K562 (cell line): Measurements from ENCODE around the gene RAD21L1. TPM values are rescaled to one million over a fixed set of nuclear protein-coding genes. Genes with fewer than 3 reads are reported as not detected.
A peak's percentile ranks its signal among the peaks of the same experiment; 100 is the strongest.

Source experiments
- BCL6 ChIP-seq: fragments of 250-450 bp; sonication (Bioruptor Pico); IDR thresholded peaks from 2 replicates; pipeline ENCODE4 v1.4.0; 2020
- BHLHE40 ChIP-seq: IDR thresholded peaks from 2 replicates; pipeline ENCODE4 v1.6.1; 2011; ENCODE audit warnings: low read length, improper control_type of control experiment
- CAMTA2 ChIP-seq: fragments of 250-450 bp; sonication (Bioruptor Pico); conservative IDR thresholded peaks from 2 replicates; pipeline ENCODE4 v1.5.1; 2022
- CBX8 ChIP-seq: fragments of 200-600 bp; sonication (generic); IDR thresholded peaks from 2 replicates; pipeline ENCODE4 v1.6.1; 2012; ENCODE audit warnings: borderline replicate concordance, mixed run types, low read depth, mild to moderate bottlenecking, moderate library complexity, mixed read lengths, low read length, control low read depth, inconsistent platforms; ENCODE audit not compliant: poor library complexity, severe bottlenecking; ENCODE audit errors: extremely low read depth
- CC2D1A ChIP-seq: fragments of 450-650 bp; IDR thresholded peaks from 2 replicates; pipeline ENCODE4 v1.6.1; 2017; ENCODE audit warnings: mild to moderate bottlenecking
- DPF2 ChIP-seq: fragments of 450-650 bp; IDR thresholded peaks from 2 replicates; pipeline ENCODE4 v1.6.1; 2016
- EP400 ChIP-seq: fragments of 450-650 bp; IDR thresholded peaks from 2 replicates; pipeline ENCODE4 v1.6.1; 2017; ENCODE audit warnings: antibody characterized with exemption, mild to moderate bottlenecking, moderate library complexity
- HMG20B ChIP-seq: fragments of 250-450 bp; sonication (Bioruptor Pico); IDR thresholded peaks from 2 replicates; pipeline ENCODE4 v1.5.0; 2021; ENCODE audit warnings: mild to moderate bottlenecking
- KDM4B ChIP-seq, 2 experiments: fragments of 450-650 bp in 1 of 2; sonication (generic) in 1 of 2; IDR thresholded peaks; 2 replicates each; pipeline ENCODE4 v1.6.1; 2016 to 2017; ENCODE audit warnings: borderline replicate concordance in 2 of 2, antibody characterized with exemption in 1 of 2, low read depth in 1 of 2, mild to moderate bottlenecking in 1 of 2
- NFE2 ChIP-seq: IDR thresholded peaks from 2 replicates; pipeline ENCODE4 v1.6.1; 2014; ENCODE audit warnings: antibody characterized with exemption, low read depth
- PPARD ChIP-seq: fragments of 250-450 bp; sonication (Bioruptor Pico); IDR thresholded peaks from 2 replicates; pipeline ENCODE4 v1.8.0; 2022; ENCODE audit warnings: inconsistent platforms, mild to moderate bottlenecking, moderate library complexity
- RBM22 ChIP-seq: fragments of 200-400 bp; formaldehyde crosslinking; IDR thresholded peaks from 2 replicates; pipeline ENCODE4 v1.6.1; 2018; ENCODE audit warnings: low read length, low read depth; ENCODE audit not compliant: poor library complexity, severe bottlenecking
- SIX5 ChIP-seq, 2 experiments: IDR thresholded peaks; 2 replicates each; pipeline ENCODE4 v1.6.1; 2011; ENCODE audit warnings: low read length in 2 of 2, borderline replicate concordance in 1 of 2, low read depth in 1 of 2, mild to moderate bottlenecking in 1 of 2, moderate library complexity in 1 of 2; ENCODE audit not compliant: insufficient read depth in 1 of 2
- SMAD2 ChIP-seq: fragments of 150-350 bp; IDR thresholded peaks from 2 replicates; pipeline ENCODE4 v1.6.1; 2014; ENCODE audit warnings: low read depth, mild to moderate bottlenecking, low read length
- SRSF1 ChIP-seq: fragments of 200-400 bp; formaldehyde crosslinking; IDR thresholded peaks from 2 replicates; pipeline ENCODE4 v1.6.1; 2017; ENCODE audit warnings: mild to moderate bottlenecking, low read depth, low read length, moderate library complexity
- TAF1 ChIP-seq: IDR thresholded peaks from 2 replicates; pipeline ENCODE4 v1.6.1; 2011; ENCODE audit warnings: mild to moderate bottlenecking, low read length, moderate library complexity; ENCODE audit not compliant: insufficient read depth, control insufficient read depth, severe bottlenecking; ENCODE audit errors: extremely low read depth
- ZBTB17 ChIP-seq: fragments of 450-650 bp; formaldehyde crosslinking; IDR thresholded peaks from 2 replicates; pipeline ENCODE4 v1.4.0; 2020; ENCODE audit warnings: mild to moderate bottlenecking
- ZBTB8A ChIP-seq: fragments of 450-650 bp; IDR thresholded peaks from 2 replicates; pipeline ENCODE4 v1.6.1; 2018; ENCODE audit warnings: mild to moderate bottlenecking, moderate library complexity; ENCODE audit not compliant: partially characterized antibody
- ZEB2 ChIP-seq: fragments of 450-650 bp; IDR thresholded peaks from 2 replicates; pipeline ENCODE4 v1.6.1; 2016
- ZNF263 ChIP-seq: sonication (generic); formaldehyde crosslinking; IDR thresholded peaks from 2 replicates; pipeline ENCODE4 v1.8.0; 2022; ENCODE audit warnings: mild to moderate bottlenecking, missing genetic modification reagents, borderline replicate concordance
- ZNF445 ChIP-seq: fragments of 250-450 bp; sonication (Bioruptor Pico); IDR thresholded peaks from 2 replicates; pipeline ENCODE4 v1.4.0; 2020; ENCODE audit warnings: low read depth, mild to moderate bottlenecking, moderate library complexity
- ZNF764 ChIP-seq: fragments of 250-450 bp; sonication (Bioruptor Pico); IDR thresholded peaks from 2 replicates; pipeline ENCODE4 v1.4.0; 2020; ENCODE audit warnings: low read depth, mild to moderate bottlenecking, moderate library complexity
- polyA plus RNA-seq, 8 experiments: library from polyadenylated mRNA; depleted of rRNA in 4 of 8; stranded (reverse) in 5 of 8; unstranded in 3 of 8; fragments of >200 nt; fragmentation: Nextera tagmentation in 2 of 8; fragmentation: Illumina TruSeq in 1 of 8; extraction: Ambion mirVana in 2 of 8; extraction: Trizol in 1 of 8; gene quantifications; 2 replicates each; pipeline versions ENCODE4 v1.2.1 to v1.2.3, GENCODE V29; 2011 to 2014; ENCODE audit warnings: inconsistent platforms in 1 of 8, missing spikeins in 1 of 8
- total RNA-seq, 7 experiments: library from RNA; depleted of rRNA in 6 of 7; stranded (reverse); fragments of >200 nt in 6 of 7; fragmentation: Illumina TruSeq in 2 of 7; extraction: Trizol in 2 of 7; gene quantifications; 2 replicates each; pipeline versions ENCODE4 v1.2.1 to v1.2.3, GENCODE V29; 2011 to 2021; ENCODE audit warnings: low replicate concordance in 1 of 7
- TF ChIP-seq, protein P1 (sequence below), 2 experiments: fragments of 450-650 bp in 1 of 2; sonication (generic) in 1 of 2; formaldehyde crosslinking; conservative IDR thresholded peaks; 2 replicates each; pipeline versions ENCODE4 v1.4.0 to v1.8.1; 2020 to 2022; ENCODE audit warnings: mild to moderate bottlenecking in 1 of 2, missing genetic modification reagents in 1 of 2
- TF ChIP-seq, protein P2 (sequence below): fragments of 250-450 bp; sonication (Bioruptor Pico); IDR thresholded peaks from 2 replicates; pipeline ENCODE4 v1.8.0; 2021; ENCODE audit warnings: mild to moderate bottlenecking, moderate library complexity
- TF ChIP-seq, protein P3 (sequence below), 2 experiments: fragments of 450-650 bp; IDR thresholded peaks; 2 replicates each; pipeline ENCODE4 v1.6.1; 2016
- TF ChIP-seq, protein P4 (sequence below): fragments of 250-450 bp; sonication (Bioruptor Pico); IDR thresholded peaks from 2 replicates; pipeline ENCODE4 v1.8.0; 2021; ENCODE audit warnings: borderline replicate concordance, mild to moderate bottlenecking, moderate library complexity; ENCODE audit not compliant: poor library complexity, severe bottlenecking

Gene RAD21L1
- total and polyA plus RNA-seq, 9 of the 15 experiments (the other 6 are each of a cell fraction or from before 2014, with no cell fraction given): 0.17 to 1.7 (median 0.45) TPM; not detected in 1

DNA sequence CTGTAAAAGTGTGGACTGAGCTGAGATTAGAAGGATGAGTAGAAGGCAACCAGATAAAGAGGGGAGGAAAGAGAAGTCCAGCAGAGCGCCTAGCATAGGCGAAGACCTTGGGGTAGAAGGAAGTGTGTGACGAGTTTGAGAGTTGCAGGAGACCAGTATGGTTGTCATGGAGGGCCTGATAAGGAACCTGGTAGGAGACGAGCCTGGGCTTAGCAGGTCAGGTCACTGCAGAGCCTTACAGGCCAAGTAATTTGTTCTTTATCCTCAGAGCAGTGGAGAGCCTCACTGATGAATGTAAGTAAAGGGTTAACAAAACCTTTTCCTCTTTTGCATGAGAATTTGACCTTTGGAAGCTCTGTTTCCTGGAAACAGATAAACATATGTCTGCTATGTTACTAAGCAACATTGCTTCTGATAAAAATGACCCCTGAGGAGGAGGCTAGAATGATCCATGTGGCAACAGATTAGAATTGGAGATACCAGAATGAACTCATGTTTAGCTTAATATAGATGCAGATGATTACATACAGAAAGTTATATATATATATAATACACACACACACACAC, 38.2 kb upstream of the RAD21L1 start (continued):
- TF ChIP-seq CBX8 (no peak), ZEB2 (peak; percentile 64), TAF1 (no peak), CC2D1A (peak; percentile 44; the same call in 1 of the 2 replicates), KDM4B (IDR thresholded peaks at IDR 0.05; ENCODE audit: borderline replicate concordance in 2 of 2, low read depth in 1 of 2) (no peak), ZNF263 (no peak), ZNF445 (CRISPR knock-in tag) (no peak), HMG20B (no peak), ZNF764 (CRISPR knock-in tag) (no peak), SMAD2 (no peak), DPF2 (peak; percentile 78; the same call in 1 of the 2 replicates), PPARD (CRISPR knock-in tag) (no peak), BHLHE40 (no peak), ZBTB17 (CRISPR knock-in tag) (no peak), BCL6 (no peak), ZBTB8A (no peak), NFE2 (no peak), EP400 (0 out of 2 replicates have a peak, but pooled peaks have one; percentile 21), SRSF1 (no peak), CAMTA2 (CRISPR knock-in tag) (no peak), RBM22 (no peak), SIX5 (IDR thresholded peaks at IDR 0.05; ENCODE audit: borderline replicate concordance in 1 of 2, insufficient read depth in 1 of 2, low read depth in 1 of 2, low read length in 2 of 2) (no peak)
- TF ChIP-seq, protein P1, sequence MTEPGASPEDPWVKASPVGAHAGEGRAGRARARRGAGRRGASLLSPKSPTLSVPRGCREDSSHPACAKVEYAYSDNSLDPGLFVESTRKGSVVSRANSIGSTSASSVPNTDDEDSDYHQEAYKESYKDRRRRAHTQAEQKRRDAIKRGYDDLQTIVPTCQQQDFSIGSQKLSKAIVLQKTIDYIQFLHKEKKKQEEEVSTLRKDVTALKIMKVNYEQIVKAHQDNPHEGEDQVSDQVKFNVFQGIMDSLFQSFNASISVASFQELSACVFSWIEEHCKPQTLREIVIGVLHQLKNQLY (CRISPR knock-in tag; conservative IDR thresholded peaks at IDR 0.05): no peak
- TF ChIP-seq, protein P2, sequence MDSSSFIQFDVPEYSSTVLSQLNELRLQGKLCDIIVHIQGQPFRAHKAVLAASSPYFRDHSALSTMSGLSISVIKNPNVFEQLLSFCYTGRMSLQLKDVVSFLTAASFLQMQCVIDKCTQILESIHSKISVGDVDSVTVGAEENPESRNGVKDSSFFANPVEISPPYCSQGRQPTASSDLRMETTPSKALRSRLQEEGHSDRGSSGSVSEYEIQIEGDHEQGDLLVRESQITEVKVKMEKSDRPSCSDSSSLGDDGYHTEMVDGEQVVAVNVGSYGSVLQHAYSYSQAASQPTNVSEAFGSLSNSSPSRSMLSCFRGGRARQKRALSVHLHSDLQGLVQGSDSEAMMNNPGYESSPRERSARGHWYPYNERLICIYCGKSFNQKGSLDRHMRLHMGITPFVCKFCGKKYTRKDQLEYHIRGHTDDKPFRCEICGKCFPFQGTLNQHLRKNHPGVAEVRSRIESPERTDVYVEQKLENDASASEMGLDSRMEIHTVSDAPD (CRISPR knock-in tag): no peak
- TF ChIP-seq, protein P3, sequence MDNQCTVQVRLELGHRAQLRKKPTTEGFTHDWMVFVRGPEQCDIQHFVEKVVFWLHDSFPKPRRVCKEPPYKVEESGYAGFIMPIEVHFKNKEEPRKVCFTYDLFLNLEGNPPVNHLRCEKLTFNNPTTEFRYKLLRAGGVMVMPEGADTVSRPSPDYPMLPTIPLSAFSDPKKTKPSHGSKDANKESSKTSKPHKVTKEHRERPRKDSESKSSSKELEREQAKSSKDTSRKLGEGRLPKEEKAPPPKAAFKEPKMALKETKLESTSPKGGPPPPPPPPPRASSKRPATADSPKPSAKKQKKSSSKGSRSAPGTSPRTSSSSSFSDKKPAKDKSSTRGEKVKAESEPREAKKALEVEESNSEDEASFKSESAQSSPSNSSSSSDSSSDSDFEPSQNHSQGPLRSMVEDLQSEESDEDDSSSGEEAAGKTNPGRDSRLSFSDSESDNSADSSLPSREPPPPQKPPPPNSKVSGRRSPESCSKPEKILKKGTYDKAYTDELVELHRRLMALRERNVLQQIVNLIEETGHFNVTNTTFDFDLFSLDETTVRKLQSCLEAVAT (IDR thresholded peaks at IDR 0.05): peak; percentile 58 to 78; a peak in 2 of 4 replicates
- TF ChIP-seq, protein P4, sequence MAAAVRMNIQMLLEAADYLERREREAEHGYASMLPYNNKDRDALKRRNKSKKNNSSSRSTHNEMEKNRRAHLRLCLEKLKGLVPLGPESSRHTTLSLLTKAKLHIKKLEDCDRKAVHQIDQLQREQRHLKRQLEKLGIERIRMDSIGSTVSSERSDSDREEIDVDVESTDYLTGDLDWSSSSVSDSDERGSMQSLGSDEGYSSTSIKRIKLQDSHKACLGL (CRISPR knock-in tag): no peak
